Neural cell (in vitro differentiated cells): Measurements from ENCODE around the gene S100A8. TPM values are rescaled to one million over a fixed set of nuclear protein-coding genes. Genes with fewer than 3 reads are reported as not detected.
"Not testable (repeated sequence)": the region's sequence is repeated elsewhere in the genome, so short reads cannot be mapped to it uniquely, and the experiment has no call there.

Experiments used
- H2AFZ ChIP-seq: fragments of 200-600, 300-800 bp; sonication (generic), shearing (Covaris generic); 2 replicates; pipeline ENCODE4 v1.6.0; 2014; ENCODE audit warnings: low read depth, mild to moderate bottlenecking, antibody characterized with exemption, low read length, moderate library complexity
- H3F3A ChIP-seq: fragments of 200-600 bp; shearing (Covaris generic); 2 replicates; pipeline ENCODE4 v1.6.1; 2016; ENCODE audit warnings: mild to moderate bottlenecking, moderate library complexity, mixed read lengths, antibody characterized with exemption, low read length; ENCODE audit not compliant: insufficient read depth, poor library complexity, severe bottlenecking
- H3K27ac ChIP-seq: fragments of 200-600, 300-800 bp; sonication (generic), shearing (Covaris generic); 2 replicates; pipeline ENCODE4 v1.5.1; 2014; ENCODE audit warnings: mild to moderate bottlenecking, low read length, moderate library complexity
- H3K27me3 ChIP-seq: fragments of 300-800, 200-600 bp; sonication (generic), shearing (Covaris generic); 2 replicates; pipeline ENCODE4 v1.6.0; 2014; ENCODE audit warnings: mild to moderate bottlenecking, low read depth, low read length, moderate library complexity; ENCODE audit not compliant: insufficient read depth
- H3K36me3 ChIP-seq: fragments of 300-800, 200-600 bp; sonication (generic), shearing (Covaris generic); 2 replicates; pipeline ENCODE4 v1.5.1; 2014; ENCODE audit warnings: mild to moderate bottlenecking, antibody characterized with exemption, low read length, moderate library complexity; ENCODE audit not compliant: insufficient read depth
- H3K4me2 ChIP-seq: fragments of 300-800, 200-600 bp; sonication (generic), shearing (Covaris generic); 2 replicates; pipeline ENCODE4 v1.6.0; 2014; ENCODE audit warnings: mild to moderate bottlenecking, low read length
- H3K4me3 ChIP-seq: fragments of 300-800, 200-600 bp; sonication (generic), shearing (Covaris generic); 2 replicates; pipeline ENCODE4 v1.5.1; 2014; ENCODE audit warnings: mild to moderate bottlenecking, low read length, moderate library complexity
- H3K79me2 ChIP-seq: fragments of 200-600 bp; shearing (Covaris generic); replicated peaks from 2 replicates; pipeline ENCODE4 v1.6.0; 2014; ENCODE audit warnings: mild to moderate bottlenecking, low read length, moderate library complexity; ENCODE audit not compliant: insufficient read depth
- H3K9ac ChIP-seq: fragments of 300-800, 200-600 bp; sonication (generic), shearing (Covaris generic); 2 replicates; pipeline ENCODE4 v1.6.1; 2016; ENCODE audit warnings: mild to moderate bottlenecking, low read length, mixed read lengths
- H3K9me2 ChIP-seq: fragments of 200-600 bp; shearing (Covaris generic); 2 replicates; pipeline ENCODE4 v1.6.1; 2016; ENCODE audit warnings: mild to moderate bottlenecking, low read length, mixed read lengths; ENCODE audit not compliant: insufficient read depth
- H3K9me3 ChIP-seq: fragments of 200-600, 300-800 bp; sonication (generic), shearing (Covaris generic); 2 replicates; pipeline ENCODE4 v1.6.1; 2016; ENCODE audit warnings: mild to moderate bottlenecking, mixed run types, low read length, moderate library complexity, mixed read lengths
- H4K20me1 ChIP-seq: fragments of 200-600 bp; shearing (Covaris generic); 2 replicates; pipeline ENCODE4 v1.6.1; 2016; ENCODE audit warnings: mild to moderate bottlenecking, mixed run types; ENCODE audit not compliant: insufficient read depth
- MXI1 ChIP-seq: fragments of 450-650 bp; conservative IDR thresholded peaks from 2 replicates; pipeline ENCODE4 v1.6.1; 2014; ENCODE audit warnings: antibody characterized with exemption, mild to moderate bottlenecking; ENCODE audit not compliant: poor library complexity, severe bottlenecking
- REST ChIP-seq: IDR thresholded peaks from 2 replicates; pipeline ENCODE4 v1.6.1; 2012; ENCODE audit warnings: borderline replicate concordance
- SMC3 ChIP-seq: fragments of 450-650 bp; conservative IDR thresholded peaks from 2 replicates; pipeline ENCODE4 v1.6.1; 2014; ENCODE audit warnings: antibody characterized with exemption, mild to moderate bottlenecking, moderate library complexity; ENCODE audit not compliant: poor library complexity
- polyA plus RNA-seq: library from polyadenylated mRNA; depleted of rRNA; stranded (reverse); fragments of >200 nt; gene quantifications from 2 replicates; pipeline ENCODE4 v1.2.3, GENCODE V29; 2014

S100A8 gene
- polyA plus RNA-seq, 1 donor from 2014 or later, result not detected

- no peak overlapping the region for H3K4me2 ChIP-seq
- no peaks in the 10 kb centered on the region for H4K20me1 ChIP-seq
- H3K4me3 ChIP-seq, result no peak overlapping the region
- H2AFZ ChIP-seq, result no peak overlapping the region
- no peaks in the 10 kb centered on the region for H3K79me2 ChIP-seq
- no peaks in the 10 kb centered on the region for H3K9me2 ChIP-seq
- H3K27ac ChIP-seq, result no peak overlapping the region
- H3K27me3 ChIP-seq, result peaks cover 11% of the 10 kb centered on the region
- no peaks in the 10 kb centered on the region for H3F3A ChIP-seq
- TF ChIP-seq REST, result no peak
- no peak for TF ChIP-seq MXI1
- H3K9ac ChIP-seq, result no peak overlapping the region
- no peaks in the 10 kb centered on the region for H3K9me3 ChIP-seq
- no peaks in the 10 kb centered on the region for H3K36me3 ChIP-seq
Measured at GRCh38 chr1:153417136-153417888, 26.4 kb upstream of the S100A8 start.

- Histone ChIP-seq H3K27me3 (peaks cover 7% of the 10 kb centered on the region), H3K4me2 (no peak within 1 kb of the TSS), H3K9me3 (no peaks in the 10 kb centered on the region), H3K79me2 (no peaks in the 10 kb centered on the region), H3K4me3 (no peak within 1 kb of the TSS), H3F3A (no peaks in the 10 kb centered on the region), H3K36me3 (no peaks in the 10 kb centered on the region), H4K20me1 (no peaks in the 10 kb centered on the region), H3K9ac (no peak within 1 kb of the TSS), H3K9me2 (no peaks in the 10 kb centered on the region), H3K27ac (no peak within 1 kb of the TSS), H2AFZ (no peak within 1 kb of the TSS)
- TF ChIP-seq SMC3, result no peak
- TF ChIP-seq REST, result no peak
Measured at GRCh38 chr1:153415850-153416570, 25.1 kb upstream of the S100A8 start, which contains the start of gene S100A7A. Gene S100A7A (plus strand): TSS chr1:153416520. CDS start chr1:153418083, 1,563 bp downstream.

- not testable (repeated sequence) for H3K79me2 ChIP-seq, H4K20me1 ChIP-seq, H3K4me2 ChIP-seq, H2AFZ ChIP-seq, H3K9me2 ChIP-seq, H3K4me3 ChIP-seq, H3K27ac ChIP-seq, H3K27me3 ChIP-seq, H3K36me3 ChIP-seq, H3F3A ChIP-seq, H3K9me3 ChIP-seq, H3K9ac ChIP-seq
Measured at GRCh38 chr1:153413961-153414360, 23.1 kb upstream of the S100A8 start.

DNA sequence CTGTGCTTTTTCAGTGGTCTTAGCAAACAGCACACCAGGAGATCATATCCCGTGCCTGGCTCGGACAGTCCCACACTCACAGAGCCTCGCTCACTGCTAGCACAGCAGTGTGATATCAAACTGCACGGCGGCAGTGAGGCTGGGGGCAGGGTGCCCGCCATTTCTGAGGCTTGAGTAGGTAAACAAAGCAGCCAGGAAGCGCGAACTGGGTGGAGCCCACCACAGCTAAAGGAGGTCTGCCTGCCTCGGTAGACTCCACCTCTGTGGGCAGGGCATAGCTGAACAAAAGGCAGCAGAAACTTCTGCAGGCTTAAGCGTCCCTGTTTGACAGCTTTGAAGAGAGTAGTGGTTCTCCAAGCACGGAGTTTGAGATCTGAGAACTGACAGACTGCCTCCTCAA is 16.4 kb upstream of the S100A8 start:
- not testable (repeated sequence) for H2AFZ ChIP-seq

GRCh38 chr1:153405825-153406599 is 15.1 kb upstream of the S100A8 start:
- not testable (repeated sequence) for H3K9ac ChIP-seq, H3F3A ChIP-seq, H4K20me1 ChIP-seq, H3K9me2 ChIP-seq, H3K27me3 ChIP-seq, H3K9me3 ChIP-seq, H2AFZ ChIP-seq, H3K36me3 ChIP-seq, H3K4me2 ChIP-seq, H3K27ac ChIP-seq, H3K4me3 ChIP-seq, H3K79me2 ChIP-seq

More for the DNA sequence above, 16.4 kb upstream of the S100A8 start:
- not testable (repeated sequence) for H3K9ac ChIP-seq, H3K4me3 ChIP-seq, H3K79me2 ChIP-seq, H3K27ac ChIP-seq, H3K9me2 ChIP-seq, H3K9me3 ChIP-seq, H3F3A ChIP-seq, H3K4me2 ChIP-seq, H3K36me3 ChIP-seq, H4K20me1 ChIP-seq, H3K27me3 ChIP-seq
